Liver (tissue), 9 donors: ENCODE results near the gene GRAMD1A. TPM values are rescaled to one million over a fixed set of nuclear protein-coding genes. Genes with fewer than 3 reads are reported as not detected.

Experiments
- DNase-seq: peaks from one replicate; pipeline ENCODE4 v3.0.0-alpha.2; 2017; ENCODE audit warnings: low spot score
- H3K27ac ChIP-seq, 2 donors: one replicate each; pipeline ENCODE4 v1.7.0; 2013; ENCODE audit warnings: inconsistent platforms in 2 of 2, low read length in 2 of 2, control low read depth in 1 of 2, low read depth in 1 of 2, mild to moderate bottlenecking in 1 of 2
- H3K27me3 ChIP-seq, 4 donors: one replicate each; pipeline versions ENCODE4 v1.6.1 to v1.7.0; 2013; ENCODE audit warnings: low read length in 3 of 4, inconsistent platforms in 1 of 4, mild to moderate bottlenecking in 1 of 4, moderate library complexity in 1 of 4; ENCODE audit not compliant: control insufficient read depth in 4 of 4, insufficient read depth in 4 of 4
- H3K36me3 ChIP-seq, 4 donors: one replicate each; pipeline versions ENCODE4 v1.6.1 to v1.7.0; 2013; ENCODE audit warnings: low read length in 3 of 4, mild to moderate bottlenecking in 3 of 4, low read depth in 1 of 4, moderate library complexity in 1 of 4; ENCODE audit not compliant: control insufficient read depth in 4 of 4, insufficient read depth in 3 of 4
- H3K4me1 ChIP-seq, 4 donors: one replicate each; pipeline versions ENCODE4 v1.6.1 to v1.7.0; 2013; ENCODE audit warnings: low read length in 3 of 4, mild to moderate bottlenecking in 3 of 4, moderate library complexity in 1 of 4; ENCODE audit not compliant: control insufficient read depth in 4 of 4, insufficient read depth in 4 of 4
- H3K4me3 ChIP-seq, 3 donors: one replicate each; pipeline versions ENCODE4 v1.6.1 to v1.7.0; 2013; ENCODE audit warnings: low read length in 3 of 3, control low read depth in 1 of 3, low read depth in 1 of 3, mild to moderate bottlenecking in 1 of 3
- H3K9ac ChIP-seq, 2 donors: one replicate each; pipeline ENCODE4 v1.7.0; 2013; ENCODE audit warnings: low read length in 2 of 2, mild to moderate bottlenecking in 2 of 2, moderate library complexity in 2 of 2, control low read depth in 1 of 2, low read depth in 1 of 2
- H3K9me3 ChIP-seq, 4 donors: one replicate each; pipeline versions ENCODE4 v1.6.1 to v1.7.0; 2013; ENCODE audit warnings: low read length in 3 of 4; ENCODE audit not compliant: control insufficient read depth in 4 of 4
- EGR1 ChIP-seq, 2 donors: IDR thresholded peaks; 2 replicates each; pipeline ENCODE4 v1.6.1; 2016 to 2018; ENCODE audit warnings: antibody characterized with exemption in 2 of 2, low read depth in 2 of 2
- FOXA1 ChIP-seq: IDR thresholded peaks from 2 replicates; pipeline ENCODE4 v1.6.1; 2016; ENCODE audit warnings: antibody characterized with exemption
- FOXA2 ChIP-seq: IDR thresholded peaks from 2 replicates; pipeline ENCODE4 v1.6.1; 2016; ENCODE audit warnings: antibody characterized with exemption
- GABPA ChIP-seq, 2 donors: IDR thresholded peaks in 1 of 2; conservative IDR thresholded peaks in 1 of 2; 2 replicates each; pipeline ENCODE4 v1.6.1; 2016; ENCODE audit warnings: antibody characterized with exemption in 2 of 2, mild to moderate bottlenecking in 1 of 2, moderate library complexity in 1 of 2
- HNF4A ChIP-seq, 2 donors: conservative IDR thresholded peaks; 2 replicates each; pipeline ENCODE4 v1.6.1; 2016; ENCODE audit warnings: antibody characterized with exemption in 2 of 2, mild to moderate bottlenecking in 2 of 2
- HNF4G ChIP-seq: IDR thresholded peaks from 2 replicates; pipeline ENCODE4 v1.6.1; 2016; ENCODE audit warnings: antibody characterized with exemption
- JUND ChIP-seq, 2 donors: IDR thresholded peaks; 2 replicates each; pipeline ENCODE4 v1.6.1; 2016; ENCODE audit warnings: antibody characterized with exemption in 2 of 2
- NR2F2 ChIP-seq: IDR thresholded peaks from 2 replicates; pipeline ENCODE4 v1.6.1; 2016; ENCODE audit warnings: antibody characterized with exemption
- RAD21 ChIP-seq, 2 donors: IDR thresholded peaks; 2 replicates each; pipeline ENCODE4 v1.6.1; 2016; ENCODE audit warnings: antibody characterized with exemption in 2 of 2, mild to moderate bottlenecking in 2 of 2
- RXRA ChIP-seq, 2 donors: IDR thresholded peaks; 2 replicates each; pipeline ENCODE4 v1.6.1; 2017 to 2018; ENCODE audit warnings: antibody characterized with exemption in 2 of 2, mild to moderate bottlenecking in 1 of 2
- SP1 ChIP-seq: IDR thresholded peaks from 2 replicates; pipeline ENCODE4 v1.6.1; 2018; ENCODE audit warnings: antibody characterized with exemption, mild to moderate bottlenecking
- TAF1 ChIP-seq: conservative IDR thresholded peaks from 2 replicates; pipeline ENCODE4 v1.6.1; 2016; ENCODE audit warnings: antibody characterized with exemption, mild to moderate bottlenecking
- YY1 ChIP-seq: IDR thresholded peaks from 2 replicates; pipeline ENCODE4 v1.6.1; 2016; ENCODE audit warnings: antibody characterized with exemption, mild to moderate bottlenecking
- WGBS: extraction: QIAGEN DNeasy Blood & Tissue Kit; methylation state at CpG from one replicate; pipeline ENCODE4 v1.1.7; 2013; 5-methylcytosine and 5-hydroxymethylcytosine counted together
- polyA plus RNA-seq, 2 donors: library from polyadenylated mRNA; stranded (reverse) in 1 of 2; unstranded in 1 of 2; fragments of 200-250 nt in 1 of 2; fragments of >200 nt in 1 of 2; fragmentation: Nextera tagmentation in 1 of 2; extraction: Ambion mirVana in 1 of 2; gene quantifications; one replicate each; pipeline versions ENCODE4 v1.2.1 to v1.2.3, GENCODE V29; 2013 to 2015
- total RNA-seq, 2 donors: library from RNA; depleted of rRNA; stranded (reverse); fragments of >200 nt; gene quantifications; one replicate each; pipeline ENCODE4 v1.2.3, GENCODE V29; 2014
- TF ChIP-seq, protein P1 (sequence below): IDR thresholded peaks from 2 replicates; pipeline ENCODE4 v1.6.1; 2016; ENCODE audit warnings: antibody characterized with exemption
- TF ChIP-seq, protein P2 (sequence below): IDR thresholded peaks from 2 replicates; pipeline ENCODE4 v1.6.1; 2016; ENCODE audit warnings: antibody characterized with exemption, mild to moderate bottlenecking
- TF ChIP-seq, protein P3 (sequence below): IDR thresholded peaks from 2 replicates; pipeline ENCODE4 v1.6.1; 2016; ENCODE audit warnings: antibody characterized with exemption
- TF ChIP-seq, protein P4 (sequence below): fragments of 150-350 bp; IDR thresholded peaks from 2 replicates; pipeline ENCODE4 v1.5.1; 2017; ENCODE audit warnings: improper control_type of control experiment, low read depth, low read length; ENCODE audit not compliant: missing input control
- TF ChIP-seq, protein P5 (sequence below): IDR thresholded peaks from 2 replicates; pipeline ENCODE4 v1.6.1; 2016; ENCODE audit warnings: antibody characterized with exemption
- donor health status: healthy.
- donor health status: healthy.
- donor health status: healthy.
- donor health status: healthy.
- donor health status: healthy.

Gene GRAMD1A
- total and polyA plus RNA-seq, 4 donors: 8.6 to 14.1 (median 11.2) TPM

DNA sequence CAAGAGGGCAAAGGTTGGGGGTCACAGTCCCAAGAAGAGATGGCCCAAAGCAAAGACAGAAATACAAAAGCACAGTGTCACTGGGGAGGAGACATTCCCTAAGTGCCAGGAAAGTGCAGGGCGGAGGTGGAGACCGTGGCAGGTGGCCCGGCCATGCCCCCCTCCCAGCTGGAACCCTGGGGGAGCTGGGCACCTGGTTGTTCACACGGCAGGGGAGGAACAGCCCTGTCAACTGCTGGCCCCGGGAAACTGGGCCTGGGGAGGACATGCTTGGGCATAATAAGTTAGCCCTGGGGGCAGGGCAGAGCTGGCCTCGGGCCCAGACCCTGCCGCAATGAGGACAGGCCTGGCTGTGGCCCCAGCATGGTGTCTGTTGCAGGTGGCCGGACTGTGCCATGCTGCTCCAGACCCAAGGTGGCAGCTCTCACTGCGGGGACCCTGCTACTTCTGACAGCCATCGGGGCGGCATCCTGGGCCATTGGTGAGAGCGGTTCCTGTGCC is 48.8 kb downstream of the GRAMD1A start:
- H3K27me3 ChIP-seq: no peaks in the 10 kb centered on the region
- H3K4me3 ChIP-seq: no peak overlapping the region
- no peak overlapping the region for H3K9ac ChIP-seq
- H3K36me3 ChIP-seq: peaks cover 5 to 20% (median 13%) of the 10 kb centered on the region in 4 donors
- H3K4me1 ChIP-seq: peaks cover 18 to 63% (median 51%) of the 10 kb centered on the region in 4 donors
- DNase-seq: no peak
- H3K27ac ChIP-seq: peak overlapping the region; percentile 24 to 65
- no peak for TF ChIP-seq GABPA (IDR thresholded peaks at IDR 0.05 in 1 of 2, conservative IDR thresholded peaks at IDR 0.05 in 1 of 2)
- peak; percentile 22 for TF ChIP-seq FOXA2
- TF ChIP-seq, protein P1, sequence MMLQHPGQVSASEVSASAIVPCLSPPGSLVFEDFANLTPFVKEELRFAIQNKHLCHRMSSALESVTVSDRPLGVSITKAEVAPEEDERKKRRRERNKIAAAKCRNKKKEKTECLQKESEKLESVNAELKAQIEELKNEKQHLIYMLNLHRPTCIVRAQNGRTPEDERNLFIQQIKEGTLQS: no peak
- TF ChIP-seq SP1: peak; percentile 53
- TF ChIP-seq YY1: peak; percentile 86
- peak; percentile 65 to 87 for TF ChIP-seq RXRA (IDR thresholded peaks at IDR 0.05)
- peak; percentile 9 to 32 for TF ChIP-seq RAD21 (IDR thresholded peaks at IDR 0.05)
- TF ChIP-seq NR2F2: no peak
- TF ChIP-seq, protein P2, sequence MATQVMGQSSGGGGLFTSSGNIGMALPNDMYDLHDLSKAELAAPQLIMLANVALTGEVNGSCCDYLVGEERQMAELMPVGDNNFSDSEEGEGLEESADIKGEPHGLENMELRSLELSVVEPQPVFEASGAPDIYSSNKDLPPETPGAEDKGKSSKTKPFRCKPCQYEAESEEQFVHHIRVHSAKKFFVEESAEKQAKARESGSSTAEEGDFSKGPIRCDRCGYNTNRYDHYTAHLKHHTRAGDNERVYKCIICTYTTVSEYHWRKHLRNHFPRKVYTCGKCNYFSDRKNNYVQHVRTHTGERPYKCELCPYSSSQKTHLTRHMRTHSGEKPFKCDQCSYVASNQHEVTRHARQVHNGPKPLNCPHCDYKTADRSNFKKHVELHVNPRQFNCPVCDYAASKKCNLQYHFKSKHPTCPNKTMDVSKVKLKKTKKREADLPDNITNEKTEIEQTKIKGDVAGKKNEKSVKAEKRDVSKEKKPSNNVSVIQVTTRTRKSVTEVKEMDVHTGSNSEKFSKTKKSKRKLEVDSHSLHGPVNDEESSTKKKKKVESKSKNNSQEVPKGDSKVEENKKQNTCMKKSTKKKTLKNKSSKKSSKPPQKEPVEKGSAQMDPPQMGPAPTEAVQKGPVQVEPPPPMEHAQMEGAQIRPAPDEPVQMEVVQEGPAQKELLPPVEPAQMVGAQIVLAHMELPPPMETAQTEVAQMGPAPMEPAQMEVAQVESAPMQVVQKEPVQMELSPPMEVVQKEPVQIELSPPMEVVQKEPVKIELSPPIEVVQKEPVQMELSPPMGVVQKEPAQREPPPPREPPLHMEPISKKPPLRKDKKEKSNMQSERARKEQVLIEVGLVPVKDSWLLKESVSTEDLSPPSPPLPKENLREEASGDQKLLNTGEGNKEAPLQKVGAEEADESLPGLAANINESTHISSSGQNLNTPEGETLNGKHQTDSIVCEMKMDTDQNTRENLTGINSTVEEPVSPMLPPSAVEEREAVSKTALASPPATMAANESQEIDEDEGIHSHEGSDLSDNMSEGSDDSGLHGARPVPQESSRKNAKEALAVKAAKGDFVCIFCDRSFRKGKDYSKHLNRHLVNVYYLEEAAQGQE: peak; percentile 33
- TF ChIP-seq, protein P3, sequence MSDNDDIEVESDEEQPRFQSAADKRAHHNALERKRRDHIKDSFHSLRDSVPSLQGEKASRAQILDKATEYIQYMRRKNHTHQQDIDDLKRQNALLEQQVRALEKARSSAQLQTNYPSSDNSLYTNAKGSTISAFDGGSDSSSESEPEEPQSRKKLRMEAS: peak; percentile 76
- no peak for TF ChIP-seq TAF1
- TF ChIP-seq JUND (IDR thresholded peaks at IDR 0.05): peak in 1 of 2 donors; percentile 10
- peak; percentile 6 for TF ChIP-seq HNF4G
- peak; percentile 42 to 73 for TF ChIP-seq HNF4A (conservative IDR thresholded peaks at IDR 0.05)
- no peaks in the 10 kb centered on the region for H3K9me3 ChIP-seq
- 26% methylated on average over 12 of the region's 12 CpGs for WGBS

DNA sequence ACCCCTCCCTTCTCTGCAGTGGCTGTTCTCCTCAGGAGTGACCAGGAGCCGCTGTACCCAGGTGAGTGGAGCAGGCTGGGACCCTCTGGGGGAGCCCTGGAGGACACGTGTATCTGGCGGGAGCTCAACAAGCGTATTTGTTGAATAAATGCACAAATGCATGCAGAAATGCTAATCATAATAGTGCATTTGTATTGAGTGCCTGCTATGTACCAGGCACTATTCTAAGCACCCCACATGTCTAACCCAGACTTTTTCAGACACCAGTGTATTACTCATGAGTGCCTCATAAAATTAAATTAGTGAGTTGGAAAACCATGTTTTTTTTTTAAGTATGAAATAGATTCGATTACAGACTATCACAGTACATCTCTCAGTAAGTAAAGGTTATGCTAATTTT is 49.3 kb downstream of the GRAMD1A start:
- TF ChIP-seq, protein P1: no peak
- TF ChIP-seq, protein P2: no peak
- TF ChIP-seq YY1: no peak
- no peak for TF ChIP-seq GABPA (IDR thresholded peaks at IDR 0.05 in 1 of 2, conservative IDR thresholded peaks at IDR 0.05 in 1 of 2)
- TF ChIP-seq JUND (IDR thresholded peaks at IDR 0.05): no peak
- TF ChIP-seq, protein P4, sequence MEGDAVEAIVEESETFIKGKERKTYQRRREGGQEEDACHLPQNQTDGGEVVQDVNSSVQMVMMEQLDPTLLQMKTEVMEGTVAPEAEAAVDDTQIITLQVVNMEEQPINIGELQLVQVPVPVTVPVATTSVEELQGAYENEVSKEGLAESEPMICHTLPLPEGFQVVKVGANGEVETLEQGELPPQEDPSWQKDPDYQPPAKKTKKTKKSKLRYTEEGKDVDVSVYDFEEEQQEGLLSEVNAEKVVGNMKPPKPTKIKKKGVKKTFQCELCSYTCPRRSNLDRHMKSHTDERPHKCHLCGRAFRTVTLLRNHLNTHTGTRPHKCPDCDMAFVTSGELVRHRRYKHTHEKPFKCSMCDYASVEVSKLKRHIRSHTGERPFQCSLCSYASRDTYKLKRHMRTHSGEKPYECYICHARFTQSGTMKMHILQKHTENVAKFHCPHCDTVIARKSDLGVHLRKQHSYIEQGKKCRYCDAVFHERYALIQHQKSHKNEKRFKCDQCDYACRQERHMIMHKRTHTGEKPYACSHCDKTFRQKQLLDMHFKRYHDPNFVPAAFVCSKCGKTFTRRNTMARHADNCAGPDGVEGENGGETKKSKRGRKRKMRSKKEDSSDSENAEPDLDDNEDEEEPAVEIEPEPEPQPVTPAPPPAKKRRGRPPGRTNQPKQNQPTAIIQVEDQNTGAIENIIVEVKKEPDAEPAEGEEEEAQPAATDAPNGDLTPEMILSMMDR: no peak
- no peak for TF ChIP-seq HNF4A (conservative IDR thresholded peaks at IDR 0.05)
- TF ChIP-seq EGR1 (IDR thresholded peaks at IDR 0.05; ENCODE audit: low read depth in 2 of 2): no peak
- TF ChIP-seq RXRA (IDR thresholded peaks at IDR 0.05): no peak
- no peak for TF ChIP-seq RAD21 (IDR thresholded peaks at IDR 0.05)
- TF ChIP-seq, protein P5, sequence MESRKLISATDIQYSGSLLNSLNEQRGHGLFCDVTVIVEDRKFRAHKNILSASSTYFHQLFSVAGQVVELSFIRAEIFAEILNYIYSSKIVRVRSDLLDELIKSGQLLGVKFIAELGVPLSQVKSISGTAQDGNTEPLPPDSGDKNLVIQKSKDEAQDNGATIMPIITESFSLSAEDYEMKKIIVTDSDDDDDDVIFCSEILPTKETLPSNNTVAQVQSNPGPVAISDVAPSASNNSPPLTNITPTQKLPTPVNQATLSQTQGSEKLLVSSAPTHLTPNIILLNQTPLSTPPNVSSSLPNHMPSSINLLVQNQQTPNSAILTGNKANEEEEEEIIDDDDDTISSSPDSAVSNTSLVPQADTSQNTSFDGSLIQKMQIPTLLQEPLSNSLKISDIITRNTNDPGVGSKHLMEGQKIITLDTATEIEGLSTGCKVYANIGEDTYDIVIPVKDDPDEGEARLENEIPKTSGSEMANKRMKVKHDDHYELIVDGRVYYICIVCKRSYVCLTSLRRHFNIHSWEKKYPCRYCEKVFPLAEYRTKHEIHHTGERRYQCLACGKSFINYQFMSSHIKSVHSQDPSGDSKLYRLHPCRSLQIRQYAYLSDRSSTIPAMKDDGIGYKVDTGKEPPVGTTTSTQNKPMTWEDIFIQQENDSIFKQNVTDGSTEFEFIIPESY: no peak
- TF ChIP-seq NR2F2: no peak
- no peak for TF ChIP-seq FOXA1
- TF ChIP-seq FOXA2: no peak
- TF ChIP-seq HNF4G: no peak
- no peak for TF ChIP-seq TAF1
- TF ChIP-seq, protein P3: no peak
- no peak for TF ChIP-seq SP1
- no peaks in the 10 kb centered on the region for H3K9me3 ChIP-seq
- peaks cover 18 to 60% (median 50%) of the 10 kb centered on the region in 4 donors for H3K4me1 ChIP-seq
- no peak overlapping the region for H3K4me3 ChIP-seq
- no peak for DNase-seq
- H3K27me3 ChIP-seq: no peaks in the 10 kb centered on the region
- 72% methylated on average over 5 of the region's 5 CpGs for WGBS
- H3K36me3 ChIP-seq: peaks cover 5 to 22% (median 13%) of the 10 kb centered on the region in 4 donors
- peak overlapping the region; percentile 24 to 65 for H3K27ac ChIP-seq
- no peak overlapping the region for H3K9ac ChIP-seq
